OCI-LY1 (cell line): ENCODE measurements around the gene SEC61G.

Source experiments
- H2AFZ ChIP-seq: fragments of 200-600 bp; sonication (generic), shearing (Covaris generic); 2 replicates; pipeline ENCODE4 v1.6.0; 2014; ENCODE audit warnings: antibody characterized with exemption, mild to moderate bottlenecking, low read length
- H3F3A ChIP-seq: fragments of 200-600 bp; sonication (generic), shearing (Covaris generic); 2 replicates; pipeline ENCODE4 v1.6.0; 2014; ENCODE audit warnings: mild to moderate bottlenecking, antibody characterized with exemption, low read length, moderate library complexity; ENCODE audit not compliant: insufficient read depth
- H3K27ac ChIP-seq: fragments of 200-600 bp; sonication (generic); 2 replicates; pipeline ENCODE4 v1.5.1; 2014; ENCODE audit warnings: low read length, mixed run types, mild to moderate bottlenecking, low read depth; ENCODE audit not compliant: poor library complexity, severe bottlenecking
- H3K27me3 ChIP-seq: fragments of 200-600 bp; sonication (generic); 2 replicates; pipeline ENCODE4 v1.6.0; 2014; ENCODE audit warnings: antibody characterized with exemption, mild to moderate bottlenecking, low read length, moderate library complexity; ENCODE audit not compliant: insufficient read depth
- H3K36me3 ChIP-seq: fragments of 200-600 bp; sonication (generic); 2 replicates; pipeline ENCODE4 v1.6.1; 2014; ENCODE audit warnings: mild to moderate bottlenecking, antibody characterized with exemption, low read length, moderate library complexity, mixed read lengths; ENCODE audit not compliant: insufficient read depth
- H3K4me1 ChIP-seq: fragments of 200-600 bp; sonication (generic); 2 replicates; pipeline ENCODE4 v1.5.1; 2014; ENCODE audit warnings: mild to moderate bottlenecking, low read length, moderate library complexity; ENCODE audit not compliant: insufficient read depth, severe bottlenecking
- H3K4me2 ChIP-seq: fragments of 200-600 bp; sonication (generic), shearing (Covaris generic); 2 replicates; pipeline ENCODE4 v1.6.1; 2014; ENCODE audit warnings: low read length
- H3K4me3 ChIP-seq: fragments of 200-600 bp; sonication (generic); 2 replicates; pipeline ENCODE4 v1.5.1; 2014; ENCODE audit warnings: low read length, low read depth, mild to moderate bottlenecking, mixed read lengths; ENCODE audit not compliant: poor library complexity, severe bottlenecking
- H3K79me2 ChIP-seq: fragments of 200-600 bp; shearing (Covaris generic); 2 replicates; pipeline ENCODE4 v1.6.1; 2016; ENCODE audit warnings: mixed run types, low read length, mixed read lengths; ENCODE audit not compliant: insufficient read depth
- H3K9ac ChIP-seq: fragments of 200-600 bp; sonication (generic), shearing (Covaris generic); 2 replicates; pipeline ENCODE4 v1.6.1; 2014; ENCODE audit warnings: mild to moderate bottlenecking, low read length, mixed read lengths
- H3K9me2 ChIP-seq: fragments of 200-600 bp; sonication (generic), shearing (Covaris generic); 2 replicates; pipeline ENCODE4 v1.6.1; 2014; ENCODE audit warnings: low read depth, mild to moderate bottlenecking, low read length, mixed read lengths
- H3K9me3 ChIP-seq: fragments of 200-600 bp; shearing (Covaris generic); 2 replicates; pipeline ENCODE4 v1.6.1; 2014; ENCODE audit warnings: low read length, mixed read lengths
- H4K20me1 ChIP-seq: fragments of 200-600 bp; sonication (generic), shearing (Covaris generic); 2 replicates; pipeline ENCODE4 v1.6.0; 2016; ENCODE audit warnings: mild to moderate bottlenecking, low read length; ENCODE audit not compliant: insufficient read depth
- CTCF ChIP-seq: fragments of 200-600 bp; sonication (generic), shearing (Covaris generic); IDR thresholded peaks from 2 replicates; pipeline ENCODE4 v1.5.1; 2017; ENCODE audit warnings: mild to moderate bottlenecking, antibody characterized with exemption, low read length, moderate library complexity, mixed read lengths
- EZH2 ChIP-seq: fragments of 200-600 bp; sonication (generic), shearing (Covaris generic); IDR thresholded peaks from 2 replicates; pipeline ENCODE4 v1.8.0; 2017; ENCODE audit warnings: borderline replicate concordance, mixed run types, mild to moderate bottlenecking, antibody characterized with exemption, low read length, moderate library complexity, mixed read lengths

Gene SEC61G

GRCh38 chr7:54743580-54743979 is 15.4 kb downstream of the SEC61G start:
- no peaks in the 10 kb centered on the region for H3K4me1 ChIP-seq
- H3F3A ChIP-seq = no peaks in the 10 kb centered on the region
- H3K27me3 ChIP-seq = no peaks in the 10 kb centered on the region
- H3K9ac ChIP-seq = no peak overlapping the region
- H4K20me1 ChIP-seq = no peaks in the 10 kb centered on the region
- TF ChIP-seq EZH2 = no peak
- no peak for TF ChIP-seq CTCF
- H2AFZ ChIP-seq = no peak overlapping the region
- H3K4me3 ChIP-seq = no peak overlapping the region
- H3K9me3 ChIP-seq = no peaks in the 10 kb centered on the region
- no peaks in the 10 kb centered on the region for H3K79me2 ChIP-seq
- peaks cover 8% of the 10 kb centered on the region for H3K36me3 ChIP-seq
- no peak overlapping the region for H3K4me2 ChIP-seq
- H3K27ac ChIP-seq = no peak overlapping the region
- no peaks in the 10 kb centered on the region for H3K9me2 ChIP-seq

- no peaks in the 10 kb centered on the region for H4K20me1 ChIP-seq
- H3K4me3 ChIP-seq = no peak overlapping the region
- no peaks in the 10 kb centered on the region for H3K4me1 ChIP-seq
- no peaks in the 10 kb centered on the region for H3F3A ChIP-seq
- H3K36me3 ChIP-seq = no peaks in the 10 kb centered on the region
- H3K27me3 ChIP-seq = no peaks in the 10 kb centered on the region
- H3K9me3 ChIP-seq = no peaks in the 10 kb centered on the region
- H3K9ac ChIP-seq = no peak overlapping the region
- H3K79me2 ChIP-seq = no peaks in the 10 kb centered on the region
- H2AFZ ChIP-seq = no peak overlapping the region
- H3K27ac ChIP-seq = no peak overlapping the region
- no peak for TF ChIP-seq CTCF
- no peak for TF ChIP-seq EZH2
- no peaks in the 10 kb centered on the region for H3K9me2 ChIP-seq
- H3K4me2 ChIP-seq = no peak overlapping the region
Measured at GRCh38 chr7:54738737-54739136, 20.3 kb downstream of the SEC61G start.

DNA sequence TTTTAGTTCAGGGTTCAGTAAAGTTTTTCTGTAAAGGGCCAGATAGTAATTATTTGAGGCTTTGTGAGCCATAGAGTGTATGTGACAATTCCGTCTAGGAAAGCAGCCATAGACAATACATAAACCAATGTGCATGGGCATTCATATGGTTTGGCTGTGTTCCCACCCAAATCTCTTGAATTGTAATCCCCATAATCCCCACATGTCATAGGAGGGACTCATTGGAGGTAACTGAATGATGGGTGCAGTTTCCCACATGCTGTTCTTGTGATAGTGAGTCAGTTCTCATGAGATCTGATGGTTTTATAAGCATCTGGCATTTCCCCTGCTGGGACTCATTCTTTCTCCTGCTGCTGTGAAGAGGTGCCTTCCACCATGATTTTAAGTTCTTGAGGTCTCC is 29.9 kb downstream of the SEC61G start:
- H3K79me2 ChIP-seq = no peaks in the 10 kb centered on the region
- no peak overlapping the region for H3K9ac ChIP-seq
- no peaks in the 10 kb centered on the region for H4K20me1 ChIP-seq
- H3K27me3 ChIP-seq = no peaks in the 10 kb centered on the region
- no peaks in the 10 kb centered on the region for H3K36me3 ChIP-seq
- H3K9me2 ChIP-seq = no peaks in the 10 kb centered on the region
- no peak overlapping the region for H2AFZ ChIP-seq
- H3K27ac ChIP-seq = no peak overlapping the region
- no peaks in the 10 kb centered on the region for H3F3A ChIP-seq
- H3K9me3 ChIP-seq = no peaks in the 10 kb centered on the region
- no peak overlapping the region for H3K4me3 ChIP-seq
- TF ChIP-seq EZH2 = no peak
- no peak for TF ChIP-seq CTCF
- H3K4me2 ChIP-seq = no peak overlapping the region
- H3K4me1 ChIP-seq = no peaks in the 10 kb centered on the region
